Stimulated activated naive CD8-positive, alpha-beta T cell treated with anti-CD3 and anti-CD28 coated beads, Interleukin-15, amount 100 ng/mL, for 72 hours (primary cell): ENCODE results near the gene FANK1.
"Not testable (repeated sequence)": the region's sequence is repeated elsewhere in the genome, so short reads cannot be mapped to it uniquely, and the experiment has no call there.

Source experiments
- ATAC-seq: fragments of 150-1000 bp; cut with Tn5 transposase; 2 replicates; pipeline ENCODE4 v1.10.0; 2021; ENCODE audit warnings: mild to moderate bottlenecking, moderate library complexity
- DNase-seq, 2 donors: peaks; one replicate each; pipeline ENCODE4 v3.0.0; 2021 to 2022
- H3K27ac Mint-ChIP-seq, 2 donors: one replicate each; pipeline ENCODE4 v1.8.0; 2022; ENCODE audit warnings: mild to moderate bottlenecking in 2 of 2, mixed read lengths in 2 of 2, moderate library complexity in 2 of 2
- H3K27me3 Mint-ChIP-seq: one replicate; pipeline ENCODE4 v1.8.0; 2022; ENCODE audit warnings: mixed read lengths
- H3K4me1 Mint-ChIP-seq: one replicate; pipeline ENCODE4 v1.8.0; 2022; ENCODE audit warnings: mild to moderate bottlenecking, mixed read lengths
- H3K4me3 Mint-ChIP-seq, 2 donors: one replicate each; pipeline ENCODE4 v1.8.0; 2022; ENCODE audit warnings: mild to moderate bottlenecking in 2 of 2, mixed read lengths in 2 of 2, moderate library complexity in 1 of 2
- H3K9me3 Mint-ChIP-seq, 2 donors: one replicate each; pipeline ENCODE4 v1.8.0; 2022; ENCODE audit warnings: mixed read lengths in 2 of 2

Gene FANK1

DNA sequence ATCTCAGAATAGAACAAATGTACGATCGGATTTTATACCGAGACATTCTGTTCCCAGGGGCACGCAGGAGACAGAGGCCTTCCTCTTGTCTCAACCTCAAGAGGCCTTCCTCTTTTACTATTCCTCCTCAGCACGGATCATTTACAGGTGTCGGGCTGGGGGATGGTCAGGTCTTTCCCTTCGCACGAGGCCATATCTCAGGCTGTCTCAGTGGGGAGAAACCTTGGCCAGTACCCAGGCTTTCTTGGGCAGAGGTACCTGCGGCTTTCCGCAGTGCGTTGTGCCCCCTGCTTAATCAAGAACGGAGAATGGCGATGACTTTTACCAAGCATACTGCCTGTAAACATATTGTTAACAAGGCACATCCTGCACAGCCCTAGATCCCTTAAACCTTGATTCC is 44.2 kb downstream of the FANK1 start:
- Mint-ChIP-seq H3K4me1 (no peaks in the 10 kb centered on the region), H3K4me3 (no peak overlapping the region), H3K27me3 (peaks cover 7% of the 10 kb centered on the region), H3K27ac (no peak overlapping the region), H3K9me3 (peaks cover 6 to 8% of the 10 kb centered on the region in 2 donors)
- no peak for ATAC-seq
- no peak for DNase-seq

DNA sequence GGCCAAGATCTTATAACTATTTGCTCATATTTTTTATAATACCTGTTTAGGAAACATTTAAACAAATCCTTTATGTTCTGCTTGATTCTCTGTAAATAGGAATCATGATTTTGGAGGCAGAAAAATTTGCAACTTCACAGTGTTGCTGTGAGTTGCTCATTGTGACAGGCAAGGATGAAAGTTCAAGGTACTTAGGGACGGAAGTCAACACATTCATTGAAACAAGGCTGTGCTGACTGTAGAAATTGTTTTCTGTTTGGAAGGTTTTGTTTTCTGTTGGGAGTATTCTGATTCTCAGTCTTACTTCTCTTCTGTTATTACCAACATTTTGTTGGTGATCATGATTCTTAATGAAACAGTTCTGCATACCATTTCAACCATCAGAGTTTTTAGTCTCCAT is 54.9 kb downstream of the FANK1 start:
- Mint-ChIP-seq H3K4me1 (no peaks in the 10 kb centered on the region), H3K27me3 (no peaks in the 10 kb centered on the region), H3K4me3 (no peak overlapping the region), H3K27ac (no peak overlapping the region), H3K9me3 (peaks cover 9 to 17% of the 10 kb centered on the region in 2 donors)
- DNase-seq (no peak), ATAC-seq (no peak)

- H3K9me3 Mint-ChIP-seq = peaks cover 14 to 24% of the 10 kb centered on the region in 2 donors
- H3K4me1 Mint-ChIP-seq = no peaks in the 10 kb centered on the region
- DNase-seq (no peak), ATAC-seq (no peak)
- H3K27ac Mint-ChIP-seq = no peak overlapping the region
- H3K4me3 Mint-ChIP-seq = no peak overlapping the region
- no peaks in the 10 kb centered on the region for H3K27me3 Mint-ChIP-seq
These were observed 57.5 kb downstream of the FANK1 start for GRCh38 chr10:125953778-125954385.

DNA sequence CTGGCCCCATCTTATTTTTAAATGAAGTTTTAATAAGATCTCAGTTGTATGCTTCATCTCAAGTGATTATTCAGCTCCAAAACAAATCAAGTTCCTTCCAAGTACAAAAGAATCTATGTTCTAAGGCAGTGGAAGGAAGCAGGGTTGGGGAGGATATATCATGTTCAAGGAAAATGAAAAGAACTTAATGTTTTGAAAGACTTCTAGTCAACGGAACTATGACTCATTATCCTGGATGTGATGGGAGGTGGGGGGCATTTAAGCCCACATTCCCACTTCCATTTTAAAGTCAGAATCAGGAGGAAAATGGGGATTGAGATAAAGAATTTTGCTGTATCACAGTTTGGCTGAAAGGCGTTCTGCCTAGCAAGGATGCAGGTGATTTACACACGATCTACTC is 59.4 kb downstream of the FANK1 start:
- no peak for DNase-seq

DNA sequence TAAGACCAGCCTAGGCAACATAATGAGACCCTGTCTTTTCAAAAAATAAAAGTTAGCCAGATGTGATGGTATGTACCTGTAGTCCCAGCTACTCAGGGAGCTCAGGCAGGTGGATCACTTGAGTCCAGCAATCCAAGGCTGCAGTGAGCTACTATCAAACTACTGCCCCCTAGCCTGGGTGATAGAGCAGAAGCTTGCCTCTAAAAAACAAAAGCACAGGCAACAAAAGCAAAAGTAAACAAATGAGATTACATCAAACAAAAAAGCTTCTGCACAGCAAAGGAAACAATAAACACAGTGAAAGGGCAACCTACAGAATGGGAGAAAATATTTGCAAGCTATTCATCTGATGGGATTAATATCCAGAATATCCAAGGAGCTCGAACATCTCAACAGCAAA is 65.4 kb downstream of the FANK1 start:
- ATAC-seq = no peak
- Mint-ChIP-seq H3K27ac (no peak overlapping the region), H3K4me1 (no peaks in the 10 kb centered on the region), H3K9me3 (peaks cover 5 to 7% of the 10 kb centered on the region in 2 donors), H3K4me3 (no peak overlapping the region), H3K27me3 (no peaks in the 10 kb centered on the region)
- no peak for DNase-seq

More for the DNA sequence above, 59.4 kb downstream of the FANK1 start:
- Mint-ChIP-seq H3K27me3 (no peaks in the 10 kb centered on the region), H3K4me3 (no peak overlapping the region), H3K27ac (no peak overlapping the region), H3K9me3 (peaks cover 14 to 24% of the 10 kb centered on the region in 2 donors), H3K4me1 (no peaks in the 10 kb centered on the region)
- no peak for ATAC-seq

GRCh38 chr10:125962200-125962599 is 65.8 kb downstream of the FANK1 start:
- Mint-ChIP-seq H3K27me3 (no peaks in the 10 kb centered on the region), H3K9me3 (peaks cover 1 to 2% of the 10 kb centered on the region in 2 donors), H3K27ac (peak overlapping the region in 1 of 2 donors; percentile 63), H3K4me1 (no peaks in the 10 kb centered on the region), H3K4me3 (no peak overlapping the region)
- no peak for ATAC-seq
- DNase-seq = no peak

GRCh38 chr10:125964558-125964957 is 68.2 kb downstream of the FANK1 start:
- ATAC-seq (no peak), DNase-seq (no peak)
- Mint-ChIP-seq H3K27ac (no peak overlapping the region), H3K4me3 (no peak overlapping the region), H3K9me3 (no peaks in the 10 kb centered on the region), H3K27me3 (no peaks in the 10 kb centered on the region), H3K4me1 (no peaks in the 10 kb centered on the region)

DNA sequence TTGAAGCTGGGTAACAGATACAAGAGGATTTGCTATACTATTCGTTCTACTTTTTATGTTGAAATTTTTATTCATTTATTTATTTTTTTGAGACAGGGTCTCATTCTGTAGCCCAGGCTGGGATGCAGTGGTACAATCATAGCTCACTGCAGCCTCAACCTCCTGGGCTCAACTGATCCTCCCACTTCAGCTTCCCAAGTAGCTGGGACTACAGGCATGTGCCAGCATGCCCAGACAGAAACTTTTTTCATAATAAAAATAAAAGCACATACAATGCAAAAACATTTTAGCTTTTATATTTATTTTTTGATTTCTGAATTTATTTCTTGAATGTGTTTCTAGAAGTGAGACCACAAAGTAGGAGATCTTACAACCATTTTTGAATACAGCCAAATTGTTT is 71.2 kb downstream of the FANK1 start:
- no peak for DNase-seq
- ATAC-seq = no peak

GRCh38 chr10:125970077-125970630 is 73.8 kb downstream of the FANK1 start:
- not testable (repeated sequence) for H3K4me1 Mint-ChIP-seq, H3K4me3 Mint-ChIP-seq, DNase-seq, H3K27me3 Mint-ChIP-seq, H3K27ac Mint-ChIP-seq, H3K9me3 Mint-ChIP-seq
- ATAC-seq = peak; percentile 50

More for the DNA sequence above, 71.2 kb downstream of the FANK1 start:
- Mint-ChIP-seq H3K27ac (no peak overlapping the region), H3K9me3 (peaks cover 4 to 8% of the 10 kb centered on the region in 2 donors), H3K4me3 (no peak overlapping the region), H3K4me1 (no peaks in the 10 kb centered on the region), H3K27me3 (no peaks in the 10 kb centered on the region)

GRCh38 chr10:125976960-125977605 is 80.7 kb downstream of the FANK1 start:
- DNase-seq = no peak

DNA sequence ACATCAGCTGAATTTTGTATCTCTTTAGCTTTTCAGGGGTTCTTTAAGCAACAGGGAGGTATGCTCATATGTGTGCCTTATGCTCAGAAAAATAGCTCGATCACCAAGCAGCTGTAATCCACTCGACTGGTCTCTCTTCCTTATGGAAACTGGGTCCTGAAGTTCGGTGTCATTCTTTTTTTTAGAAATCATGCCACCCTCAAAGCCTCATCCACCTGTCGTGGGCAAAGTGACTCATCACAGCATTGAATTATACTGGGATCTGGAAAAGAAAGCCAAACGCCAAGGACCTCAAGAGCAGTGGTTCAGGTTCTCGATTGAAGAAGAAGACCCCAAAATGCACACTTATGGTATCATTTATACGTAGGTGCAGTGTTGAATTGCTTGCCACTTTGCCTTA is 83.6 kb downstream of the FANK1 start:
- Mint-ChIP-seq H3K9me3 (peaks cover 0 to 1% of the 10 kb centered on the region in 2 donors), H3K4me1 (no peaks in the 10 kb centered on the region), H3K27me3 (peaks cover 19% of the 10 kb centered on the region), H3K4me3 (no peak overlapping the region), H3K27ac (no peak overlapping the region)
- ATAC-seq (no peak), DNase-seq (no peak)

More at GRCh38 chr10:125976960-125977605, 80.7 kb downstream of the FANK1 start:
- Mint-ChIP-seq H3K27ac (no peak overlapping the region), H3K27me3 (peaks cover 19% of the 10 kb centered on the region), H3K4me1 (no peaks in the 10 kb centered on the region), H3K9me3 (peaks cover 0 to 5% of the 10 kb centered on the region in 2 donors), H3K4me3 (no peak overlapping the region)
- ATAC-seq = no peak

- Mint-ChIP-seq H3K9me3 (no peaks in the 10 kb centered on the region), H3K27me3 (peaks cover 19% of the 10 kb centered on the region), H3K27ac (no peak overlapping the region), H3K4me1 (no peaks in the 10 kb centered on the region), H3K4me3 (no peak overlapping the region)
- ATAC-seq (no peak), DNase-seq (no peak)
These were observed 84.2 kb downstream of the FANK1 start for GRCh38 chr10:125980521-125981035.

- Mint-ChIP-seq H3K27ac (no peak overlapping the region), H3K9me3 (no peaks in the 10 kb centered on the region), H3K4me1 (no peaks in the 10 kb centered on the region), H3K27me3 (peaks cover 11% of the 10 kb centered on the region), H3K4me3 (no peak overlapping the region)
- ATAC-seq (peak; percentile 47), DNase-seq (peak in 1 of 2 donors; percentile 22)
These were observed 86.0 kb downstream of the FANK1 start for GRCh38 chr10:125982260-125982948.

DNA sequence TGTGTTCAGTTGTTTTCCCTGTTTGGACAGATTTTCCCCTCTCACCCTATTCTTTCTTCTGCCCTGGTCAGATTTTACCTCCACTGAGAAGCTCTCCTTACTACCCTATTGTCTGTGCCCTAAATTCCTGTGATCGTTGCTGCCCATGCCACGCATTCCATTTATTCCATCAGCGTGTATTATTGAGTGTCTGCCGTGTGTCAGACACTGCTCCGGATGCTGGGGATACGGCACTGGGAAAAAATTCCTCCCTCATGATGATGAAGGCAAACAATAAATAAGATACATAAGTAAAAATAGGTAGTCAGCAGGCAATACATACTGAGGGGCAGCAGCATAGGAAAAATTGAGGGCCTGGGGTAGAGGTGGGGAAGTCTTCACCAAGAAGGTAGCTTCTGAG is 86.8 kb downstream of the FANK1 start:
- no peaks in the 10 kb centered on the region for H3K4me1 Mint-ChIP-seq
- H3K27ac Mint-ChIP-seq = peak overlapping the region in 1 of 2 donors; percentile 16
- DNase-seq (no peak), ATAC-seq (no peak)
- peaks cover 7% of the 10 kb centered on the region for H3K27me3 Mint-ChIP-seq
- H3K9me3 Mint-ChIP-seq = no peaks in the 10 kb centered on the region
- no peak overlapping the region for H3K4me3 Mint-ChIP-seq

DNA sequence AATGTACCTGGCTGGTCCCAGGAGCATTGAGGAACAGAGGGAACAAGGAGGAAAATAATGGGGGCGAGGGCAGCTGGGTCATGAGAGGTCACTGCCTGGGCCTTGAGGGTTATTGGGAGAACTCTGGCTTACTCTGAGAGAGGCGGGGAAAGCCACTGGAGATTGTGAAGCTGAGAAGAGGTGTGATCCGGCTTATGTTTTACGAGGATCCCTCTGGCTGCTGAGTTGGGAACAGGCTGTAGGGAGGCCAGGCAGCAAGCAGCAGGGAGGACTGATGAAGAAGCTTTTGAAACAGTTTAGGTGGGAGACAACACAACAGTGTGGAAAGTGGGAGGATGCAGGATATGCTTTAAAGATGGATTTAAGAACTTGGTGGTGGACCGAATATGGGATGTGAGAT is 87.3 kb downstream of the FANK1 start:
- Mint-ChIP-seq H3K4me1 (no peaks in the 10 kb centered on the region), H3K27ac (peak overlapping the region in 1 of 2 donors; percentile 16), H3K4me3 (no peak overlapping the region), H3K9me3 (no peaks in the 10 kb centered on the region), H3K27me3 (peaks cover 7% of the 10 kb centered on the region)
- ATAC-seq (no peak), DNase-seq (no peak)

DNA sequence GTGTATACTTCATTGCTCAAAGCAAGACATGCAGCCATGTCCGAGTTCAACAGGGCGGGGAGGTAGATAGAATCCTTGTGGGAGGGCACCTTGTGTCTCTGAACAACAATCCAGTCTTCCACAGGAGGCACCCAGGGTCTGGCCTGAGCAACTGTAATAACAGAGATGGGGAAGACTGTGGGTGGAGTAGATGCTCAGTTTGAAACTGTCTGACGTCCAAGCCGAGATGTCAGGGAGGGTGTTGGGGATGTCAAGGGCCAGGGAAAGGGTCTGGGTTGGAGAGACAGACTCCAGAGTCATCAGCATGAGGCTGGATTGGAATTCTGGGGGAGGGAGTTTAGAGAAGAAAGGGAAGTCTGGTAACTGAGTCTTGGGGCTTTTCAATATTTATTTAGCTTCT is 88.0 kb downstream of the FANK1 start:
- H3K27ac Mint-ChIP-seq = no peak overlapping the region
- H3K27me3 Mint-ChIP-seq = peaks cover under 1% of the 10 kb centered on the region
- no peaks in the 10 kb centered on the region for H3K4me1 Mint-ChIP-seq
- DNase-seq = no peak
- ATAC-seq = no peak
- H3K4me3 Mint-ChIP-seq = no peak overlapping the region
- no peaks in the 10 kb centered on the region for H3K9me3 Mint-ChIP-seq
